Measurements from ENCODE around the gene PSMD2.
A peak's percentile ranks its signal among the peaks of the same experiment; 100 is the strongest.
"Not testable (repeated sequence)": the region's sequence is repeated elsewhere in the genome, so short reads cannot be mapped to it uniquely, and the experiment has no call there.

PSMD2 gene

DNA sequence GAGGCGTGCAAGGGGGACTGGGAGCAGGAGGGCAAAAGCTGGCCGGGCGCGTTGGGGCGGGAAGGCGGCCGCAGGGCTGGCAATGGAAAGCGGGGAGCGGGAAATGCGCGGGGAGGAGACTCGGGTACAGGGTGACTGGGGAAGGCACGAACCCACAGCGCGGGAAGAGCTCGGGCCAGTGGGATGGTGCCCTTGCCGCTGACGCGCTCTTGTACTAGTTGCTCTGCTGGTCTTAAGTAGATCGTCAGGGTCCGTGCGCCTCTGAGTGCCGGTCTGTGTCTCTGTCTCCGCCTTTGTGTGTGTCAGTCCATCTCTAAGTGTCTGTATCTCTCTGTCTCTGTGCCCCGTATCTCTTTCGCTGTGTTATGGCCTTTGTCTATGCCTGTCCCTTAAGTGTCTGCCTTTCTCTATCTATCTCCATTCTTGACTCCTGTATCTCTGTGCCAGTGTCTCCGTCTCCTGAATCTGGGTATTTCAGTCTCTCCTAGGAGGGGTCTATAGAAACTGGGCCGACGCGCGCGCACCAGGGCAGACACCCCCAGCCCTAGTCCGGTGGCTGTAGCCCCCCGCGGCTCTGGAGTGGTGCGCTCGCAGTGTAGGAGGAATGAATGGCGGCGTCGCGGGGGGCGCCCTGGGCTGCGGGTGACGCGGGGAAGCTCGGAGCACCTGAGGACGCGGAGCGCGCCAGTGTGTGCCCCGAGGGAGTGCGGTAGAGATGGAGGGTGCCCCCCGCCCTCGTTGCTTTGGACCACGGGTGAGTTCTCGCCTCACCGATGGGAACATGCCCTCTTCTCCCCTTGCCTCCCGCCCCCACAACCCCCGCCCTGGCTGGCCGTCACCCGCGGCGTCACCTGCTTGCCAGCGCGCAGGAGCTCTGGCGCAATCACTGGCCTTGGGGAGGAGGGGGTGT is 36.9 kb upstream of the PSMD2 start:
- Mint-ChIP-seq H3K4me3 (peak overlapping the region; percentile 67 to 72), H3K36me3 (peaks cover 9 to 23% of the 10 kb centered on the region in 2 donors), H3K4me1 (peaks cover 17 to 18% of the 10 kb centered on the region in 2 donors), H3K9me3 (peaks cover under 1 to 1% of the 10 kb centered on the region in 2 donors), H3K27ac (no peak overlapping the region), H3K27me3 (peaks cover 42 to 71% of the 10 kb centered on the region in 2 donors)
- DNase-seq (no peak), ATAC-seq (replicated peaks) (peak; percentile 44 to 55)

DNA sequence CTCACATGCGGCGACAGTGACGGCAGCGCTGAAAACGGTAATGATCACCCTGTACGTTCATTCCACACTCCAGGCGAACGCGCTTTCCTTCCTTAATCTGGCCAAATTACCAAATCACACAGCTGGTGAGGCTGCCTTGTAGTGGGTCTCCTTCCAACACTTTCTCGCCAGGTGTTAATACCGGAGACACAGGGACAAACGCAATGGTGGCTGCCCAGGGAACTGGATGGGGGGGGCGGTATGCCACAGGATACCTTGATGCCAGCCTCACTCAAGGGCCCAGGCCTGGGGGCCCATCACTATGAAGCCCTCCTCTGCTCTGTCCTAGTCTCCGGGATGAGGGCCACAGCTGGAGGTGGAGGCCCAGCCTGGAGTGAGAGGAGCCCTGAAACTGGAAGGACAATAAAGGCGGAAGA is 36.3 kb upstream of the PSMD2 start:
- peak overlapping the region; percentile 6 to 39 for H3K4me3 Mint-ChIP-seq
- peaks cover 17 to 18% of the 10 kb centered on the region in 2 donors for H3K4me1 Mint-ChIP-seq
- no peak overlapping the region for H3K27ac Mint-ChIP-seq
- H3K36me3 Mint-ChIP-seq: peaks cover 9 to 21% of the 10 kb centered on the region in 2 donors
- peaks cover 47 to 78% of the 10 kb centered on the region in 2 donors for H3K27me3 Mint-ChIP-seq
- DNase-seq: no peak
- ATAC-seq (replicated peaks): no peak
- peaks cover 4 to 5% of the 10 kb centered on the region in 2 donors for H3K9me3 Mint-ChIP-seq

DNA sequence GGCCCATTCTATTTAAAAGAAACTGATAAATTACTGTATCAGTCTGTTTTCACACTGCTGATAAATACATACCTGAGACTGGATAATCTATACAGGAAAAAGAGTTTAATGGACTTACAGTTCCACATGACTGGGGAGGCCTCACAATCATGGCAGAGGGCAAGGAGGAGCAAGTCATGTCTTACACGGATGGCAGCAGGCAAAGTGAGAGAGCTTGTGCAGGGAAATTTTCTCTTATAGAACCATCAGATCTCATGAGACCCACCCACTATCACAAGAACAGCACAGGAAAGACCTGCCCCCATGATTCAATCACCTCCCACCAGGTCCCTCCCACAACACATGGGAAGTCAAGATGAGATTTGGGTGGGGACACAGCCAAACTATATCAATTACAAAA is 31.8 kb upstream of the PSMD2 start:
- H3K27me3 Mint-ChIP-seq: peaks cover 37 to 87% of the 10 kb centered on the region in 2 donors
- H3K4me3 Mint-ChIP-seq; DNase-seq; ATAC-seq (replicated peaks); H3K9me3 Mint-ChIP-seq; H3K4me1 Mint-ChIP-seq; H3K27ac Mint-ChIP-seq; H3K36me3 Mint-ChIP-seq: not testable (repeated sequence)

DNA sequence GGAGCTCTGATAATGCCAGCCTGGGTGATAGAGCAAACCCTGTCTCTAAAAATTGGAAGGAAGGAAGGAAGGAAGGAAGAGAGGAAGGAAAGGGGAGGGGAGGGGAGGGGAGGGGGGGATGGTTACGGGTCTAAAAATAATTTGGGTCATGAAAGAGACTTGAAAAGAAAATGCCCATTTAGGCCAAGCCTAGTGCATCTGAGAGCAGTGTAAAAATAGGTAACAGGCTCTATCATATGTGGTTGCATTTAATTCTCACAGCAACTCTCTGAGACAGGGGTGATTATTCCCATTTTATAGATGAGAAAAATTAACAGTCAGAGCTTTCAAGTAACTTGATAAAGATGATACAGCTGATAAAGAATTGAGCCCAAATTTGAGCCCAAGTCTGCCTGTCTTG is 26.8 kb upstream of the PSMD2 start:
- DNase-seq: no peak
- no peak for ATAC-seq (replicated peaks)
- H3K4me3 Mint-ChIP-seq: no peak overlapping the region
- H3K4me1 Mint-ChIP-seq: peaks cover 5% of the 10 kb centered on the region in 2 donors
- H3K9me3 Mint-ChIP-seq: peaks cover 2 to 3% of the 10 kb centered on the region in 2 donors
- H3K36me3 Mint-ChIP-seq: peaks cover 0 to 2% of the 10 kb centered on the region in 2 donors
- H3K27me3 Mint-ChIP-seq: peaks cover 49 to 78% of the 10 kb centered on the region in 2 donors
- H3K27ac Mint-ChIP-seq: no peak overlapping the region

DNA sequence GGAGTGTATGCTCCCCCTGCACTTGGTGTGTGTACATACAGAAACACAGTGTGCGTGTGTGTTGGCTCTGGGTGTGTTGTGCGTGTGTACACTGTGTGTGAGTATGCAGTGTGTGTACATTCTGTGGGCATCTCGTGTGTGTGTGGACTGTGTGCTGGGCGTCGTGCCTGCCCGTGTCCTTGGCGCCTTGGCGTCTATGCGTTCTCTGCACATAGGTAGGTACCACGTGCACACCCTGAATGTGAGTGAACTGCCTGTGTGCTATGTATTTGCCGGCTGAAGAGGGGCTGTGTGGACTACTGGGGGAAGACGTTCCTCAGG is 23.7 kb upstream of the PSMD2 start:
- Mint-ChIP-seq H3K4me1 (peaks cover 5% of the 10 kb centered on the region in 2 donors), H3K4me3 (peak overlapping the region in 1 of 2 donors; percentile 26), H3K9me3 (peaks cover 0 to 1% of the 10 kb centered on the region in 2 donors), H3K27ac (no peak overlapping the region), H3K36me3 (no peaks in the 10 kb centered on the region), H3K27me3 (peaks cover 62 to 64% of the 10 kb centered on the region in 2 donors)
- DNase-seq (no peak), ATAC-seq (replicated peaks) (no peak)

DNA sequence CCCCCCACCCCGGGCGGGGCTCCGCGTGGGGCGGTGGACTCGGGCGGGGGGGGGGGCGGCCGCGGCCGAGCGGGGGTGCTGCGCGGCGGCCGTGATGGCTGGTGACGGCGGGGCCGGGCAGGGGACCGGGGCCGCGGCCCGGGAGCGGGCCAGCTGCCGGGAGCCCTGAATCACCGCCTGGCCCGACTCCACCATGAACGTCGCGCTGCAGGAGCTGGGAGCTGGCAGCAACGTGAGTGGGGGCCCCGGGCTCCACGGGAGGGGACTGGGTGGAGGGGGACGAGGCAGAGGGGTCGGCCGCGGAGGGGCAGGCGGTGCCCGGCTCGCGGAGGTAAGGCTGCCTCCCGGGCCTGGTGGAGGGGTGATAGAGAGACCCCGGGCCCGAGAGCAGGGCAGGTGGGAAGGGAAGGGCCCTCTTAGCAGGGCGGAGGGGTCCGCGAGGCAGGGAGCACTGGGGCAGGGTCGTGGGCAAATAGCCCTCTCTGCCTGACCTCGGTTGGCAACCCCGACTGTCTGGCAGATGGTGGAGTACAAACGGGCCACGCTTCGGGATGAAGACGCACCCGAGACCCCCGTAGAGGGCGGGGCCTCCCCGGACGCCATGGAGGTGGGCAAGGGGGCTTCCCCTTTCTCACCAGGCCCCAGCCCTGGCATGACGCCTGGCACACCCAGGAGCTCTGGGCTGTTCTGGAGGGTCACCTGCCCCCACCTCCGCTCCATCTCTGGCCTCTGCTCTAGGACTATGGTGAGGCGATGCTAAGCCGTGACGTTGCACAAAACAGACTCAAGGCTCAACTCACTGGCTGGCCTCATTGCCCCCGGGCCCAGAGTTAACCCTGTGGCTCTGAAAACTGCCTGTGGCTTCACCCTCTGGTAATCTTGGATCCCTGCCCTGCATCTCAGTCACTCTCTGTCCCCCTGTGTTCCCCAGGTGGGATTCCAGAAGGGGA is 22.8 kb upstream of the PSMD2 start, which contains the start of gene ECE2:
Gene ECE2, plus strand, starts transcription at position 62 of the 950 bp plus-strand sequence. Its CDS starts 132 bp downstream, at position 194.
- ATAC-seq (replicated peaks): no peak
- Mint-ChIP-seq H3K4me3 (peak within 1 kb of the TSS in 1 of 2 donors; percentile 26), H3K36me3 (no peaks in the 10 kb centered on the region), H3K9me3 (peaks cover 0 to 1% of the 10 kb centered on the region in 2 donors), H3K27me3 (peaks cover 58 to 62% of the 10 kb centered on the region in 2 donors), H3K27ac (no peak within 1 kb of the TSS), H3K4me1 (peaks cover 5% of the 10 kb centered on the region in 2 donors)
- no peak for DNase-seq

DNA sequence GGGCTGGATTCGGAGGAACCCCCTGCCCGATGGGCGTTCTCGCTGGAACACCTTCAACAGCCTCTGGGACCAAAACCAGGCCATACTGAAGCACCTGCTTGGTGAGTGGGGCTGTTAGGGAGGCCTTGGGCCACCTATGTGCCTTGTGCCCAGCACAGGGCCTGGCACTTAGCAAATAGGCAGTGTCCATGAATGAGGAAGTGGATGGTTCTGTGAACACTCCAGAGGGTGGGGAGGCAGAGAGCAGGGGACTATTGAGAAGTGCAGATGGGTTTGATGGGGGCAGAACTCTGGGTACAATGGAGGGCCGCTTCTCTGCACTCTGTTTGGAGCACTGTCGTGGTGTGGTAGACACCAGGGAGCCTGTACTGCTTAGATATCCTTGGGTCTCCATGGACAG is 21.7 kb upstream of the PSMD2 start:
- Mint-ChIP-seq H3K4me1 (peaks cover 5% of the 10 kb centered on the region in 2 donors), H3K4me3 (no peak overlapping the region), H3K9me3 (no peaks in the 10 kb centered on the region), H3K36me3 (no peaks in the 10 kb centered on the region), H3K27ac (no peak overlapping the region), H3K27me3 (peaks cover 51 to 52% of the 10 kb centered on the region in 2 donors)
- DNase-seq (no peak), ATAC-seq (replicated peaks) (peak in 1 of 2 donors; percentile 19)

DNA sequence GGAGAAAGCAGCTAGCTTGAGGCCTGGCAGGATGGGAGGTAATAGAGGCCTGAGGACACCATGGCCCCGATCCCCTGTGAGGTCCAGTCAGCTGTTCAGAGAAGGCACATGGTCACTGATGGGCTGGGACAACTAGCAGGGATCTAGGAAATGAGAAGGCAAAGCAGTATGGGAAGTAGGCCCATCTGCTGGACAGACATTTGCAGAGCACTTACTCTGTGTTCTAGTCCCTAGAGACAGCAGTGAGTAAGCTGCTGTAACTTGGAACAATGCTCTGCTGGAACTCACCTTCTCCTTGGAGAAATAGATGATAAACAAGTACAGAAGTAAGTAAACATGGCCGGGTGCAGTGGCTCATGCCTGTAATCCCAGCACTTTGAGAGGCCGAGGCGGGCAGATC is 16.1 kb upstream of the PSMD2 start:
- Mint-ChIP-seq H3K27me3 (peaks cover 30 to 54% of the 10 kb centered on the region in 2 donors), H3K9me3 (peaks cover 3 to 4% of the 10 kb centered on the region in 2 donors), H3K4me3 (no peak overlapping the region), H3K36me3 (no peaks in the 10 kb centered on the region), H3K27ac (no peak overlapping the region), H3K4me1 (no peaks in the 10 kb centered on the region)
- no peak for DNase-seq
- ATAC-seq (replicated peaks): no peak

DNA sequence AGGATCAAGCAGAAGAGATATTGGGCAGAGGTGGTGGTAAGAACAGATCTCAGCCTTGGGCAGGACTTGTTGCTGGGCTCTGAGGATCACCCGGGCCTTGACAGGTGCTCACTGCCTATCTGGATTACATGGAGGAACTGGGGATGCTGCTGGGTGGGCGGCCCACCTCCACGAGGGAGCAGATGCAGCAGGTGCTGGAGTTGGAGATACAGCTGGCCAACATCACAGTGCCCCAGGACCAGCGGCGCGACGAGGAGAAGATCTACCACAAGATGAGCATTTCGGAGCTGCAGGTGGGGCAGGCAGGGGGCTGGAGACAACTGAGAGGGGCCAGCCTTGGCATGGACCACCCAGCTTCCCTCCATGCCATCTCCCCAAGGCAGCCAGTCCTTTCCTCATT is 15.4 kb upstream of the PSMD2 start:
- H3K4me3 Mint-ChIP-seq: no peak overlapping the region
- H3K4me1 Mint-ChIP-seq: no peaks in the 10 kb centered on the region
- no peaks in the 10 kb centered on the region for H3K36me3 Mint-ChIP-seq
- DNase-seq (no peak), ATAC-seq (replicated peaks) (no peak)
- H3K27ac Mint-ChIP-seq: no peak overlapping the region
- peaks cover 3 to 4% of the 10 kb centered on the region in 2 donors for H3K9me3 Mint-ChIP-seq
- peaks cover 25 to 50% of the 10 kb centered on the region in 2 donors for H3K27me3 Mint-ChIP-seq

DNA sequence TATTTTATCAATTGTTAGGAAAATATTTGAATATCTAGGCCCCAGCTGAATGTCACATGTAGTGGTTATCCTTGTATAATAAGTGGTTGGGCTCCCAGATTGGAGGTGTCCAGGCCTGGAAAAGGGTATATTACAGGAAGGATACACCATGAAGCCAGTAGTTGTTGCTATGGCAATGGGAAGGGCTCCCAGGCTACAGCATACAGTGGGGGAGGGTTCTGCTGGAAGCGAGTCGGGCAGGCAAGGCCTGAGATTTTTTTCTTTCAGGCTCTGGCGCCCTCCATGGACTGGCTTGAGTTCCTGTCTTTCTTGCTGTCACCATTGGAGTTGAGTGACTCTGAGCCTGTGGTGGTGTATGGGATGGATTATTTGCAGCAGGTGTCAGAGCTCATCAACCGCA is 14.3 kb upstream of the PSMD2 start:
- H3K27me3 Mint-ChIP-seq: peaks cover 24 to 53% of the 10 kb centered on the region in 2 donors
- no peaks in the 10 kb centered on the region for H3K36me3 Mint-ChIP-seq
- peaks cover 0 to 6% of the 10 kb centered on the region in 2 donors for H3K4me1 Mint-ChIP-seq
- peaks cover 3 to 4% of the 10 kb centered on the region in 2 donors for H3K9me3 Mint-ChIP-seq
- ATAC-seq (replicated peaks) (peak; percentile 23 to 25), DNase-seq (no peak)
- no peak overlapping the region for H3K27ac Mint-ChIP-seq
- H3K4me3 Mint-ChIP-seq: no peak overlapping the region

DNA sequence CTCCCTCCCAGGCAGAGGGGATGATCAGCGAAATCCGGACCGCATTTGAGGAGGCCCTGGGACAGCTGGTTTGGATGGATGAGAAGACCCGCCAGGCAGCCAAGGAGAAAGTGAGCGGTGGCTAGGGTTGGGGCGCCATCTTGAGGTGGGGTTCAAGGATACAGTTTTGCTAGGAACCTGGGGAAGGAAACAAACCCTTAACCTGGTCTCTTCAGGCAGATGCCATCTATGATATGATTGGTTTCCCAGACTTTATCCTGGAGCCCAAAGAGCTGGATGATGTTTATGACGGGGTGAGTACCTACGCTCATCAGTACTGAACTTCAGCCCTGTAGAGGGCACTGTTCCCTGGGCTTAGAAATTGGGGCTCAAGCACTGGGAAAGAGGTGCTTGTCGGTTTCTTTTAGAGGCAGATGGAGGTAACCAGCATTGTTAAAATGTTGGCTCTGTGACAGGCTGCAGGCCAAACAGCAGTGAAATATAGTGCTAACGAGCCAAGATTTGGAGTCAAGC is 9.6 kb upstream of the PSMD2 start:
- peak; percentile 23 for DNase-seq
- Mint-ChIP-seq H3K27ac (no peak overlapping the region), H3K9me3 (no peaks in the 10 kb centered on the region), H3K4me3 (no peak overlapping the region), H3K36me3 (no peaks in the 10 kb centered on the region), H3K4me1 (peaks cover 0 to 6% of the 10 kb centered on the region in 2 donors), H3K27me3 (peaks cover 27 to 45% of the 10 kb centered on the region in 2 donors)
- ATAC-seq (replicated peaks): peak; percentile 76 to 78

DNA sequence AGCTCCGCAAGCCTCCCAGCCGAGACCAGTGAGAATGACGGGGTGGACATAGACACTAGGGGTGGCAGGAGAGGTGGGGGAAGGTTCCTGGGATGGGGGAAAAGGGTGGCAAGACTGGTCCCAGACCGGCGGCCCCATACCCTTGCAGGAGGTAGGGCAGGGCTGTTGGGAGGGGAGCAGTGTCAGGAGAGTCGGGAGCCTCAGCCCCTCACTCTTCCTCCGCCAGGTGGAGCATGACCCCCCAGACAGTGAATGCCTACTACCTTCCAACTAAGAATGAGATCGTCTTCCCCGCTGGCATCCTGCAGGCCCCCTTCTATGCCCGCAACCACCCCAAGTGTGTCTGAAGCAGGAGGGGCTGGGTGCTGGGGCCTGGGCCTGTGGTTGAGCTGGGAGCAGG is 8.7 kb upstream of the PSMD2 start:
- Mint-ChIP-seq H3K4me1 (peaks cover 0 to 6% of the 10 kb centered on the region in 2 donors), H3K27ac (no peak overlapping the region), H3K27me3 (peaks cover 24 to 37% of the 10 kb centered on the region in 2 donors), H3K36me3 (no peaks in the 10 kb centered on the region), H3K9me3 (no peaks in the 10 kb centered on the region), H3K4me3 (no peak overlapping the region)
- DNase-seq (no peak), ATAC-seq (replicated peaks) (no peak)

DNA sequence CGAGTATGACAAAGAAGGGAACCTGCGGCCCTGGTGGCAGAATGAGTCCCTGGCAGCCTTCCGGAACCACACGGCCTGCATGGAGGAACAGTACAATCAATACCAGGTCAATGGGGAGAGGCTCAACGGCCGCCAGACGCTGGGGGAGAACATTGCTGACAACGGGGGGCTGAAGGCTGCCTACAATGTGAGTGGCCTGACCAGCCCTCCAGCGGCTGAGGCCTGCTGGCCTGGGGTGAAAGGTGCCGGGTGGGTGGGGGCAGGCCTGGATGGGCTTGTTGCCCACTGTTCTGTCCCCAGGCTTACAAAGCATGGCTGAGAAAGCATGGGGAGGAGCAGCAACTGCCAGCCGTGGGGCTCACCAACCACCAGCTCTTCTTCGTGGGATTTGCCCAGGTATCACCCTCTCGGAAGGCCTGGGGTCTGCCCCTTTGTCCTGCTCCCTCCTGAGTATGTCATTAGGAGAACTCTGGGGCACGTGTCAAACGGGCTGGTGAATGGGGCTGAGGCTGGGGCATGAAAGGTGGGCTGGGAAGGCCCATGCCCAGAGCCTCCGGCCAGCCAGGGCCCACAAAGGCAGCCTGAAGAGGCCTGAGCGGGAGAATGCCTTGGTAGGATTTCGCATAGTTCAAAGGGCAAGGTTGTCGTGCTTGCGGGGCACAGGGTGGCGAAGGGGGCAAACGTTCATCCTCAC is 7.8 kb upstream of the PSMD2 start:
- Mint-ChIP-seq H3K4me3 (no peak overlapping the region), H3K9me3 (no peaks in the 10 kb centered on the region), H3K36me3 (no peaks in the 10 kb centered on the region), H3K27ac (peak overlapping the region; percentile 9), H3K27me3 (peaks cover 16 to 29% of the 10 kb centered on the region in 2 donors), H3K4me1 (peaks cover 0 to 6% of the 10 kb centered on the region in 2 donors)
- ATAC-seq (replicated peaks) (no peak), DNase-seq (no peak)
